Measurements from ENCODE around the gene ZNF805.

DNA sequence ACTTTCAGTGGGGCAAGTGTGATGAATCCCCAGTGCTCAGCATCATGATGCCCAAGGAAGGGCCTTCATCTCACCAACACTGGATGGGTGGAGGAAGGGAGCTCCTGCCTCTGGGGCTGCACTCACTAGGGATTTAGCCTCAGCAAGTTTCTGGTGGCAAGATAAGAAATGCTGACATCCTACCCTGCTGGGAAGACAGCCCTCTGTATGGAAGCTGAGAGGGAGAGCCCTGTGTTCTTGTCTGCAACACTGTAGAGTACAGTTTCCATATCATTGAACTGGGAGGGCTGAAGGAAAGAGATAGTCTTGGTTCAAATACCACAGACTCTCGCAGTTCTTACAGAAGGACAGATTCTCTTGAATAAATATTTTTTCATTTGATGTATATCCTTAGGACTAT is 32.6 kb downstream of the ZNF805 start:
- TF ChIP-seq POLR2A (IDR thresholded peaks at IDR 0.05) (no peak), CTCF (IDR thresholded peaks at IDR 0.05) (no peak)

Data from vagina (tissue), 2 donors.